Heart left ventricle (tissue), 16 donors: ENCODE results near the gene DDX43. TPM values are rescaled to one million over a fixed set of nuclear protein-coding genes. Genes with fewer than 3 reads are reported as not detected.

Source experiments
- ATAC-seq, 4 donors: fragments of 200-7000 bp; cut with Tn5 transposase; one replicate each; pipeline ENCODE4 v1.9.1; 2020 to 2022; ENCODE audit warnings: moderate library complexity in 4 of 4, mild to moderate bottlenecking in 3 of 4, moderate number of reproducible peaks in 1 of 4
- DNase-seq, 5 donors: peaks; one replicate each; pipeline ENCODE4 v3.0.0-alpha.2; 2020
- H3K27ac ChIP-seq, 12 donors: fragments of 200-600 bp; sonication (generic) in 4 of 12; one replicate each; pipeline versions ENCODE4 v1.5.0 to v1.8.0; 2016 to 2022; ENCODE audit warnings: mild to moderate bottlenecking in 2 of 12
- H3K27me3 ChIP-seq, 9 donors: fragments of 200-600 bp; sonication (generic) in 2 of 9; one replicate each; pipeline versions ENCODE4 v1.5.1 to v1.8.0; 2016 to 2022; ENCODE audit warnings: mild to moderate bottlenecking in 3 of 9
- H3K36me3 ChIP-seq, 9 donors: fragments of 200-600 bp; sonication (generic) in 2 of 9; one replicate each; pipeline versions ENCODE4 v1.5.0 to v1.8.0; 2018 to 2022; ENCODE audit warnings: mild to moderate bottlenecking in 2 of 9
- H3K4me1 ChIP-seq, 12 donors: fragments of 200-600 bp; sonication (generic) in 4 of 12; one replicate each; pipeline versions ENCODE4 v1.5.0 to v1.8.0; 2016 to 2022; ENCODE audit warnings: mild to moderate bottlenecking in 3 of 12
- H3K4me3 ChIP-seq, 12 donors: fragments of 200-600 bp; sonication (generic) in 4 of 12; one replicate each; pipeline versions ENCODE4 v1.5.0 to v1.8.0; 2017 to 2022; ENCODE audit warnings: mild to moderate bottlenecking in 9 of 12, moderate library complexity in 4 of 12
- H3K9me3 ChIP-seq, 12 donors: fragments of 200-600 bp; sonication (generic) in 4 of 12; one replicate each; pipeline versions ENCODE4 v1.5.0 to v1.8.0; 2016 to 2022; ENCODE audit warnings: mild to moderate bottlenecking in 1 of 12
- POLR2A ChIP-seq, 2 donors: fragments of 450-650 bp; IDR thresholded peaks; one replicate each; pipeline ENCODE4 v1.6.1; 2017; ENCODE audit warnings: antibody characterized with exemption in 2 of 2, mild to moderate bottlenecking in 2 of 2, moderate library complexity in 2 of 2
- WGBS, 4 donors: extraction: QIAGEN DNeasy Blood & Tissue Kit in 2 of 4; methylation state at CpG; one replicate each; pipeline versions ENCODE4 v1.1.5 to v1.1.7; 2013 to 2018; 5-methylcytosine and 5-hydroxymethylcytosine counted together
- intact Hi-C, 10 donors: fragments of 100-400 bp; cut with DNase I; formaldehyde crosslinking; loops; one replicate each; pipeline versions ENCODE4 v1.11.1 to v1.14.2; 2022
- polyA plus RNA-seq, 2 donors: library from polyadenylated mRNA; stranded (reverse); fragments of 200-250 nt; gene quantifications; one replicate each; pipeline ENCODE4 v1.2.3, GENCODE V29; 2013
- total RNA-seq, 9 donors: library from RNA; depleted of rRNA in 2 of 9; stranded (reverse); fragments of >200 nt in 2 of 9; fragmentation: NEBNext Ultra II Directional in 3 of 9; extraction: Animal tissue kit (Norgen Biotek cat#: 25700) in 3 of 9; gene quantifications; one replicate each; pipeline versions ENCODE4 v1.1.0 to v1.2.4, GENCODE V29; 2016 to 2023
- TF ChIP-seq, protein P1 (sequence below), 12 donors: fragments of 200-600 bp; sonication (generic) in 4 of 12; IDR thresholded peaks; one replicate each; pipeline versions ENCODE4 v1.5.0 to v1.8.0; 2018 to 2022; ENCODE audit warnings: antibody characterized with exemption in 12 of 12, mild to moderate bottlenecking in 5 of 12
- donor health status: ischemic (EF 13 %, LVEDD 7.1; RV severe dilation, severe dysfunction).
- donor health status: healthy with polysubstance abuse.
- donor health status: DM: no; HTN: yes; CAD: no.
- donor health status: DM: no; HTN: no; CAD: no.
- donor health status: ischemic (EF 25% LVEDD 6.9; RV normal size, moderate dysfunction).
- donor health status: ischemic (EF 25% LVEDD 5.7; RV mildly dilated, moderate dysfunction).
- donor health status: healthy.
- donor health status: DM: yes; HTN: yes; CAD: no.
- donor health status: ischemic (EF 35%, LVEDD 5.7; RV mildly dilated, moderate dysfunction).
- donor health status: nonischemic (EF 11% LVEDD 7.7; RV severe dilation, severe dysfunction).
- donor health status: DM: yes; HTN: yes; CAD: no.
- donor health status: PGD.
- donor health status: ischemic (EF 29% LVEDD 5.4; RV normal size, mild dysfunction).
- donor health status: nonischemic (EF 23%, LVEDD 6.1; RV moderate dilation, normal function).

DDX43 gene
- total and polyA plus RNA-seq, 11 donors: 0.08 to 0.52 (median 0.20) TPM; not detected in 3

DNA sequence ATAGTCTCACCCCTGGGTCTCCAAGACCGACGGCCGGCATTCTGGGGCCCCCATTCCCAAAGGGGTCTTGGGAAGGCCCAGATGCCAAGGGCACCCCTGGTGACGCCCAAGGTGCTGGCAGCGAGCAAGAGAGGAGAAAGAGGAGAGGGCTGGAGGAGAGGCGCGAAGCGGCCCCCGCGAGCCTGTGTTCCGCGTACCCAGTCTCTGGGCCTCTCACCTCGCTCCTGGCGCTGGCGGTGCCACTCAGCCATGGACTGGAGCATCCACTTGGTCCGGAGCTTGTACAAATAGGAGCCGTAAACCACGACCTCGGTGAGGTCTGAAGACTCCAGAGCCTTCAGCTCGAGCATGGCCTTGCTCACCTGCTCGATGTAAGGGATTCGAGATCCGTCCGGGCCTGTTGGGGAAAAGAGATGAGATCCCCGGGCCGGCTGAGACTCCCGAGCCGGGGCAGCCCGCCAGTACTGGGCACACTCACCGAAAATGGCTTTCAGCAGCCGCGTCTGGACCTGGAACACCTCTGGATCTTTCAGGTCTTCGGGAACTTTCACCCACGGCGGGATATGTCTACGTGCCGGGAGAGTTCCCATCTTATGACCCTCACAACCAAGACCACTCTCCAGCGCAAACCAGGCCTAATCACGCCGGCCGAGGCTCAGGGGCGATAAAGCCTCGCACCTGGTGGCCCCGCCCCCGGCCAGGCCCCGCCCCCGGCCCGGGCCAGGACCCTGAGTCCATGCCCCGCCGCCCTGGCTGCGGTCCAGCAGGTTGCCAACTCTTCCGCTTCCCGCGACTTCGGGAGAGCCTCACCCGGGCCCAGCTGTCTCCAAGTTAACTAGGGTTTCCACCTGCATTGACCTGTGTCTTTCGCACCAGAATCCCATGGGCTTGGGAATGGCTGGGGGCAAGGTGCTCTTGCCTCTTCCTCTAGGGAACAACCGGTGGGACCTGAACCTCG, 40.7 kb upstream of the DDX43 start, which contains the start of gene DPPA5:
Gene DPPA5, minus strand, starts transcription at position 641 of the 958 bp plus-strand sequence. Its CDS starts 51 bp downstream, at position 590.
- no peak for ATAC-seq

DNA sequence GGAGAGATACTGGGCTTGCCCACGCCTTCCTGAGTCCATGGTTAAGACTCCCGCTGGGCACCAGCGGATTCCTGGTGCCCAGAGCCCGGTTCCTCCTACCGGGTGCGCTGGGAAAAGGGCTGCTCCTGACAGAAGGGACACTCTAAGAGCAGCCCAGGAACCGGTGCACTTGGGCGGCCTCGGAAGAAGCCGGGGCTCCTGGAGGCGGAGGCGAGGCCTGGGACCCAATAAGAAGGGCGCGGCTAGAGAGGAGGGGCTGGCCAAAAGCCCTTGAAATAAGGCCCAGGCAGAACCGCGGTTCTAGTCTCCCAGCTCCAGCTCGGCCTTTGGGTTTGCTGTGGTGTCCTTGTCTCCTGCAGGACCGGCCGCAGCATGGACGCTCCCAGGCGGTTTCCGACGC, 32.3 kb upstream of the DDX43 start, which contains the start of gene KHDC3L:
Gene KHDC3L, plus strand, starts transcription at position 301 of the 400 bp plus-strand sequence. Its CDS starts 72 bp downstream, at position 373.
- ATAC-seq: no peak
- WGBS, 4 donors: 89 to 95% (median 90%) methylated on average over 8 to 23 of the region's 23 CpGs
- intact Hi-C loops: no loop called here

More for the DNA sequence above, 40.7 kb upstream of the DDX43 start, which contains the start of gene DPPA5:
- Histone ChIP-seq H3K4me1 (no peaks in the 10 kb centered on the region), H3K27ac (no peak within 1 kb of the TSS), H3K4me3 (no peak within 1 kb of the TSS), H3K36me3 (no peaks in the 10 kb centered on the region), H3K9me3 (no peaks in the 10 kb centered on the region), H3K27me3 (peaks cover 0 to 30% (median 5%) of the 10 kb centered on the region in 9 donors)
- 67 to 92% (median 85%) methylated on average over 44 to 59 of the region's 59 CpGs for WGBS, 4 donors
- DNase-seq: no peak
- intact Hi-C loops: no loop called here
- TF ChIP-seq, protein P1, sequence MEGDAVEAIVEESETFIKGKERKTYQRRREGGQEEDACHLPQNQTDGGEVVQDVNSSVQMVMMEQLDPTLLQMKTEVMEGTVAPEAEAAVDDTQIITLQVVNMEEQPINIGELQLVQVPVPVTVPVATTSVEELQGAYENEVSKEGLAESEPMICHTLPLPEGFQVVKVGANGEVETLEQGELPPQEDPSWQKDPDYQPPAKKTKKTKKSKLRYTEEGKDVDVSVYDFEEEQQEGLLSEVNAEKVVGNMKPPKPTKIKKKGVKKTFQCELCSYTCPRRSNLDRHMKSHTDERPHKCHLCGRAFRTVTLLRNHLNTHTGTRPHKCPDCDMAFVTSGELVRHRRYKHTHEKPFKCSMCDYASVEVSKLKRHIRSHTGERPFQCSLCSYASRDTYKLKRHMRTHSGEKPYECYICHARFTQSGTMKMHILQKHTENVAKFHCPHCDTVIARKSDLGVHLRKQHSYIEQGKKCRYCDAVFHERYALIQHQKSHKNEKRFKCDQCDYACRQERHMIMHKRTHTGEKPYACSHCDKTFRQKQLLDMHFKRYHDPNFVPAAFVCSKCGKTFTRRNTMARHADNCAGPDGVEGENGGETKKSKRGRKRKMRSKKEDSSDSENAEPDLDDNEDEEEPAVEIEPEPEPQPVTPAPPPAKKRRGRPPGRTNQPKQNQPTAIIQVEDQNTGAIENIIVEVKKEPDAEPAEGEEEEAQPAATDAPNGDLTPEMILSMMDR (IDR thresholded peaks at IDR 0.05): no peak

DNA sequence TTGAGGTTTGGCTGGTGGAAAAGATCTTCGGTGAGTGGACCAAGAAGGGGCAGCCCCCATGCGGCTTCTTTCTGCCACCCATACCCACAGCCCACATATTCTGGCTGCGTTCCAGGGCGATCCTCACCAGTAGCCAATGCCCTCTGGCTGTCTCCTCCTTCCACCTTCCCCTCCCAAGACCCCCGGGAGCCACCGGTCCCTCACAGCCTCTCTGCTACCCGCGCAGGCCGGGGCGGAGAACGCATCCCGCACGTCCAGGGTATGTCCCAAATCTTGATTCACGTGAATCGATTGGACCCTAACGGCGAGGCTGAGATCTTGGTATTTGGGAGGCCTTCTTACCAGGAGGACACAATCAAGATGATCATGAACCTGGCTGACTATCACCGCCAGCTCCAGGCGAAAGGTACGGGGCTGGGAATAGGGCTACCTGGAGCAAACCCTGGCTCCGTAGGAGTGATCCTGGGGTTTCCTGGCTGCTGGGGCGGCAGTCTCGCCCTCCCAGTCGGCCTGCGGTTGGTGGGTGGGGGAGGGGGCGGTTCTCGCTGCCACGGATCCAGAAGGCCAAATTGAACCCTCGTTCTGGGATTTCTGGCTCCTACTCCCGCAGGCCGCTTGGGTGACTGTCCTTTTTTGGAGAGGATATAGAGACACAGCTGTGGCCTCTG, 31.6 kb upstream of the DDX43 start:
- Histone ChIP-seq H3K27me3 (peaks cover 0 to 6% (median 0%) of the 10 kb centered on the region in 9 donors), H3K4me3 (no peak overlapping the region), H3K27ac (no peak overlapping the region), H3K36me3 (no peaks in the 10 kb centered on the region), H3K4me1 (no peaks in the 10 kb centered on the region), H3K9me3 (no peaks in the 10 kb centered on the region)
- intact Hi-C loops: no loop called here
- DNase-seq (no peak), ATAC-seq (no peak)
- TF ChIP-seq POLR2A (IDR thresholded peaks at IDR 0.05): no peak
- TF ChIP-seq, protein P1 (IDR thresholded peaks at IDR 0.05): no peak
- WGBS, 4 donors: 91 to 93% (median 92%) methylated on average over 22 to 31 of the region's 31 CpGs

More for the DNA sequence above, 32.3 kb upstream of the DDX43 start, which contains the start of gene KHDC3L:
- Histone ChIP-seq H3K9me3 (no peaks in the 10 kb centered on the region), H3K27me3 (peaks cover 0 to 6% (median 0%) of the 10 kb centered on the region in 9 donors), H3K4me3 (no peak within 1 kb of the TSS), H3K4me1 (no peaks in the 10 kb centered on the region), H3K27ac (no peak within 1 kb of the TSS), H3K36me3 (no peaks in the 10 kb centered on the region)
- TF ChIP-seq, protein P1 (IDR thresholded peaks at IDR 0.05): no peak
- TF ChIP-seq POLR2A (IDR thresholded peaks at IDR 0.05): no peak
- DNase-seq: no peak

DNA sequence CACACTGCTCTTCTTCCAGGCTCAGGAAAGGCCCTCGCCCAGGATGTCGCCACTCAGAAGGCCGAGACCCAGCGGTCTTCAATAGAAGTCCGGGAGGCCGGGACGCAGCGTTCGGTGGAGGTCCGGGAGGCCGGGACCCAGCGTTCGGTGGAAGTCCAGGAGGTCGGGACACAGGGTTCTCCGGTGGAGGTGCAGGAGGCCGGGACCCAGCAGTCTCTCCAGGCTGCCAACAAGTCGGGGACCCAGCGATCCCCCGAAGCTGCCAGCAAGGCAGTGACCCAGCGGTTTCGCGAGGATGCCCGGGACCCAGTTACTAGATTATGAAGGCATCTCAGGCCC, 31.1 kb upstream of the DDX43 start:
- Histone ChIP-seq H3K4me3 (no peak overlapping the region), H3K27me3 (peaks cover 0 to 6% (median 0%) of the 10 kb centered on the region in 9 donors), H3K27ac (no peak overlapping the region), H3K36me3 (no peaks in the 10 kb centered on the region), H3K9me3 (no peaks in the 10 kb centered on the region), H3K4me1 (no peaks in the 10 kb centered on the region)
- DNase-seq (no peak), ATAC-seq (no peak)
- intact Hi-C loops: no loop called here
- WGBS, 4 donors: 96 to 98% (median 97%) methylated on average over 18 to 23 of the region's 23 CpGs
- TF ChIP-seq, protein P1 (IDR thresholded peaks at IDR 0.05): no peak
